Immature natural killer cell (primary cell): ENCODE results near the gene RNF214. TPM values are rescaled to one million over a fixed set of nuclear protein-coding genes. Genes with fewer than 3 reads are reported as not detected.

Experiments used
- DNase-seq, 3 donors: peaks; one replicate each; pipeline ENCODE4 v3.0.0; 2022; ENCODE audit warnings: mixed read lengths in 1 of 3
- H3K27ac Mint-ChIP-seq, 6 donors: one replicate each; pipeline ENCODE4 v1.8.0; 2020; ENCODE audit warnings: mixed read lengths in 6 of 6, mild to moderate bottlenecking in 5 of 6, inconsistent platforms in 4 of 6, moderate library complexity in 3 of 6
- H3K27me3 Mint-ChIP-seq, 3 donors: one replicate each; pipeline ENCODE4 v1.8.0; 2020 to 2021; ENCODE audit warnings: low read depth in 3 of 3, mild to moderate bottlenecking in 3 of 3, mixed read lengths in 3 of 3, moderate library complexity in 3 of 3, inconsistent platforms in 1 of 3
- H3K36me3 Mint-ChIP-seq, 3 donors: one replicate each; pipeline ENCODE4 v1.8.0; 2020; ENCODE audit warnings: mixed read lengths in 3 of 3, inconsistent platforms in 2 of 3, mild to moderate bottlenecking in 2 of 3
- H3K4me1 Mint-ChIP-seq, 2 donors: one replicate each; pipeline ENCODE4 v1.8.0; 2020; ENCODE audit warnings: inconsistent platforms in 2 of 2, mild to moderate bottlenecking in 2 of 2, mixed read lengths in 2 of 2, moderate library complexity in 1 of 2
- H3K4me3 Mint-ChIP-seq, 5 donors: one replicate each; pipeline ENCODE4 v1.8.0; 2020; ENCODE audit warnings: mild to moderate bottlenecking in 5 of 5, mixed read lengths in 5 of 5, inconsistent platforms in 3 of 5, moderate library complexity in 3 of 5
- H3K9me3 Mint-ChIP-seq, 6 donors: one replicate each; pipeline ENCODE4 v1.8.0; 2020; ENCODE audit warnings: mild to moderate bottlenecking in 6 of 6, mixed read lengths in 6 of 6, inconsistent platforms in 4 of 6, moderate library complexity in 3 of 6
- polyA plus RNA-seq, 3 donors: library from polyadenylated mRNA; unstranded; fragments of 300-500 nt; fragmentation: Illumina TruSeq; gene quantifications; one replicate each; pipeline ENCODE4 v1.2.3, GENCODE V29; 2021

Gene RNF214
- polyA plus RNA-seq, 3 donors from 2014 or later = 5.3 to 9.8 (median 8.9) TPM

DNA sequence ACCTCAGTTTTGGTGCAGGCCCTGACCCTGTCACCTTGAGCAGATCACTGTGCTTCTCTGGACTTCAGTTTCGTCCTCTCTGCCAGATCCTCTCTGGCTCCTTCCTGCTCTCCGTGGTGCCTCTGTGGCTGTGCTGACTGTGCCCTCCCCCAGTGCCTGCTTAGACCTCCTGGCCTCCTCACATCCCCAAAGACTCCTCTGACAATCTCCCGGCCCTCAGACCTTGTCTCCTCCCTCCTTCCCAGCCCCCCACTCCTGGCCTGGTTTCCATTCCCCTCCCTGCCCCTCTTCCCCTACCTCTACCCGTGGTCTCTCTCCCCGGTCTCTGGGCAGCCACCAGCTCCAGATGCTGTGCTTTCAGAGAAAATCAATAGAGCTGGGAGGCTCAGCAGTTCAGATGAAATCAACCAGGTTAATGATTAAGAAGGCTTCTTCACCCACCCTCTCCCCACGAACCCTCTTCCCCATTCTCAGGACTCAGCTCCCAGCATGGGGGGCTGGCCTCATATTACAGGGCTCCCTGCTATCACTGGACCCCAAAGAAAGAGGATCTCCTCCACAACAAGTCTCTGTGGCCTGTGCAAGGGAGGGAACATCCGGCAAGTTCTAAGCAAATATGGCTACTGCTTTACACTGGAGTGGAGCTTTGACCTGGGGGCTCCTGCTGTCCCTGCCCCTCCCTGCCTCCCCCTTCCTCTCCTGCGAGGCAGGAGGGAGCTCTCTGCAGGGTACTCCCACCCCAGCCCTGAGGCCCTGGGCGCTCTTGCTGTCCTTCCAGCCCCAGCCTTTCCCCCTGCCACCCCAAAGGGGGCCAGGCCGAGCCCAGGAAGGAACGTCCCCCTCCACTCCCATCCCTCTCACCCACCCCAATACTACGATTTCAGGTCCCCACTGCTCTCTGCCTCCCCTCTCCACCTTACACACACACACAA is 67.1 kb downstream of the RNF214 start:
- peaks cover 0 to 12% (median 3%) of the 10 kb centered on the region in 3 donors for H3K27me3 Mint-ChIP-seq
- no peak for DNase-seq
- no peak overlapping the region for H3K27ac Mint-ChIP-seq
- no peaks in the 10 kb centered on the region for H3K4me1 Mint-ChIP-seq
- no peak overlapping the region for H3K4me3 Mint-ChIP-seq
- no peaks in the 10 kb centered on the region for H3K9me3 Mint-ChIP-seq
- H3K36me3 Mint-ChIP-seq = no peaks in the 10 kb centered on the region

DNA sequence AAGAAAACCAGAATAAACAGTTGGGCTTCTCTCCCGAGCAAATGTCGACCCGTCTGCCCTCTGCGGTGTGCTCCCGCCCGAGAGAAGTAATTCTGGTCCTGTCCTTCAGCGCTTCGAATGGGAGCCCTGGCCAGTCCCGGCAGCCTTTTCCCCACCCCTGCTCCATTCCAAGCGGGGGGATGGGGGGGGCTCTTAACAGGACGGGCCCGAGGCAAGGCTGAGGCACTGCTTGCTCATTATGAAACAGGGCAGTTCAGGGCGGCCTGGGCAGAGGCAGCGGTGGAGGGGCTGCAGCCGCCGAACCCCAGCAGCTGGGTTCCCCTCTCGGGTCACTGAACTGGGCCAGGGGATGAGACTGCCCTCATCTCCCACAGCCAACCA is 67.8 kb downstream of the RNF214 start:
- H3K4me1 Mint-ChIP-seq = no peaks in the 10 kb centered on the region
- peaks cover 0 to 12% (median 3%) of the 10 kb centered on the region in 3 donors for H3K27me3 Mint-ChIP-seq
- H3K36me3 Mint-ChIP-seq = no peaks in the 10 kb centered on the region
- H3K4me3 Mint-ChIP-seq = no peak overlapping the region
- H3K27ac Mint-ChIP-seq = no peak overlapping the region
- H3K9me3 Mint-ChIP-seq = no peaks in the 10 kb centered on the region
- DNase-seq = no peak

DNA sequence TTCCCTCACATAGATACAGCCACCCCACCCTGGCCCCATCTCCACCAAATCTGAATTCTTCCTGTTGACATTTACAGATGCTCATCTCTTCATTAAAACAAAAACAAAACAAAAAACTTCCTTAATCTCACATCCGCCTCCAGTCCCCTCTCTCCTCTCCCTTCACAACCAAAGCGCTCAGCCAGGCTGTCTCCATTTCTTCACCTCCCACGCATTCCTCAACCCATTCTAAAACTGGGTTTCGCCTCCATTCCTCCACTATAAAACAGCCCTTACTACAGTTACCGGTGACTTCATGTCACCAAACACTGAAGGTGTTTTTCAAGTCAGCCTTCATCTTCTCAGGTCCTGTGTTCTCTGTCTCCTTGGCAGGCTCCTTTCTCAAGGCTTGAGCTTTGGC is 68.3 kb downstream of the RNF214 start:
- no peaks in the 10 kb centered on the region for H3K9me3 Mint-ChIP-seq
- no peak for DNase-seq
- peaks cover 0 to 12% (median 6%) of the 10 kb centered on the region in 3 donors for H3K27me3 Mint-ChIP-seq
- H3K4me1 Mint-ChIP-seq = no peaks in the 10 kb centered on the region
- H3K4me3 Mint-ChIP-seq = no peak overlapping the region
- H3K27ac Mint-ChIP-seq = peak overlapping the region in 2 of 6 donors; percentile 17 to 57
- H3K36me3 Mint-ChIP-seq = no peaks in the 10 kb centered on the region

GRCh38 chr11:117302228-117302627 is 69.8 kb downstream of the RNF214 start:
- no peaks in the 10 kb centered on the region for H3K36me3 Mint-ChIP-seq
- no peaks in the 10 kb centered on the region for H3K9me3 Mint-ChIP-seq
- H3K4me3 Mint-ChIP-seq = no peak overlapping the region
- no peaks in the 10 kb centered on the region for H3K4me1 Mint-ChIP-seq
- no peak for DNase-seq
- peaks cover 0 to 12% (median 6%) of the 10 kb centered on the region in 3 donors for H3K27me3 Mint-ChIP-seq
- no peak overlapping the region for H3K27ac Mint-ChIP-seq

- no peaks in the 10 kb centered on the region for H3K36me3 Mint-ChIP-seq
- no peak overlapping the region for H3K4me3 Mint-ChIP-seq
- no peaks in the 10 kb centered on the region for H3K4me1 Mint-ChIP-seq
- H3K27me3 Mint-ChIP-seq = peaks cover 0 to 9% (median 6%) of the 10 kb centered on the region in 3 donors
- DNase-seq = no peak
- no peaks in the 10 kb centered on the region for H3K9me3 Mint-ChIP-seq
- H3K27ac Mint-ChIP-seq = no peak overlapping the region
Observed at GRCh38 chr11:117303101-117303500, 70.6 kb downstream of the RNF214 start.

DNA sequence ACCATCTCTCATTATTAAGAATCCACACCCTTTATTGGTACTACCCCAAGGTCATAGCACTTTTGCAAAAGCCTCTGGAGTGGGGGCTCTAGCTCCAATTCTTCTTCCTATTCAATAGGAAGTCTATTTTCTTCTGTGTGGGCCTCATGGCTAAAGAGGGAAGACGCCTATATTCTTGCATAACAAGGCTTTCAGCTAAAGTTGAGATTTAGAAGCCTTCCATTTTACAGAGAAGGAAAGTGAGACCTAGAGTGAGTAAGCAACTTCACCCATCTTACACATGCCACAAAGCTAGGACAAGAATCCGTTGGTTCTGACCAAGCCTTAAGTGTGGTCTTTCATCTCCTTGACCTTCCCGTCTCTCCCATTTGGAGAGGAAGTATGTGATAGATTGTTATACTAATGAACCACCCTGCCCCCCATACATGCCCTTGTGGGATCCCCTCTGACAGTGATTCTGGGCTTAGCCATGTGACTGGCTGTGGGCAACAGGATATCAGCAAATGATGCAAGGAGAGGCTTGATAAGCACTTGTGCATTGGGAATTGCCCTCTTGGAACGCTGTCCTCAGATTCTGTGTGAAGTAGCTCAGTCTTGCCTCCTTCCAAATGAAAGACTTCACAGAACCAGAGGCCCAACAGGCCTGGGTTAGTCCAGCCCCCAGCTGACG is 71.3 kb downstream of the RNF214 start:
- no peaks in the 10 kb centered on the region for H3K9me3 Mint-ChIP-seq
- no peak for DNase-seq
- no peak overlapping the region for H3K27ac Mint-ChIP-seq
- H3K27me3 Mint-ChIP-seq = peaks cover 1 to 9% (median 6%) of the 10 kb centered on the region in 3 donors
- no peaks in the 10 kb centered on the region for H3K4me1 Mint-ChIP-seq
- H3K4me3 Mint-ChIP-seq = no peak overlapping the region
- no peaks in the 10 kb centered on the region for H3K36me3 Mint-ChIP-seq

GRCh38 chr11:117305145-117305544 is 72.7 kb downstream of the RNF214 start:
- H3K9me3 Mint-ChIP-seq = no peaks in the 10 kb centered on the region
- DNase-seq = no peak
- H3K27ac Mint-ChIP-seq = no peak overlapping the region
- no peaks in the 10 kb centered on the region for H3K4me1 Mint-ChIP-seq
- H3K4me3 Mint-ChIP-seq = no peak overlapping the region
- H3K36me3 Mint-ChIP-seq = no peaks in the 10 kb centered on the region
- peaks cover 1 to 9% (median 3%) of the 10 kb centered on the region in 3 donors for H3K27me3 Mint-ChIP-seq

DNA sequence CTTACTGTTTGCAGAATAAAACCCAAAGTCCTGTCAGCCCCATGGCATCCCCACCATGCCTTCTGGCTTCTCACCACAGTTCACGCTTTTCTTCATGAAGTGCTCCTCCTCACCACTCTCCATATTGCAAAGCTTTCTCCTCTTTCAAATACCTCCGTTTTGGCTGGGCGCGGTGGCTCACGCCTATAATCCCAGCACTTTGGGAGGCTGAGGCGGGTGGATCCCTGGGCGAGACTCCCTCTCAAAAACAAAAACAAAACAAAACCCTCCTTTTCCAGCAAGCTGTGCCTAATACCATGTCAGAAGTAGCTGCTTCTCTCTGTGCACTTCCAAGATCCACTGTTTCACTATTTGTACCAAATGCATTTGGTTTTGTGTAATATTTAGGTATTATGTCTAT is 76.8 kb downstream of the RNF214 start:
- Mint-ChIP-seq H3K36me3 (no peaks in the 10 kb centered on the region), H3K27ac (no peak overlapping the region), H3K9me3 (no peaks in the 10 kb centered on the region)

DNA sequence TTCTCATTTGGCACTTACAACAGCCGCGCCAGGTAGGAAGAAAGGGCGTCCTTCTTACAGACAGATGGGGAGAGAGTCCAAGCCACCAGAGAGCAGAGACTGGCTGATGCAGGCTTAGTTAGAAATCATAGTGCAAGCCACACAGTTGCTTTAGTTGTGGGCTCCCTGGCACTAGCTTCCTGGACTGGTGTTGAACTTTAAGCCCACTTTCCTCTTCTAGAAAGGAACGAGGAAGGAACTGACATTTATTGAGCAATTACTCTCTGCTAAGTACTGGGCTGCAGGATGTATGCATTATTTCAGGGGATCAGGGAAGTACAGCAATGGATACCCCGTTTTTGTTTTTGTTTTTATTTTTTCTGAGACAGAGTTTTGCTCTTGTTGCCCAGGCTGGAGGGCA is 80.6 kb downstream of the RNF214 start:
- peaks cover 8 to 13% of the 10 kb centered on the region in 2 donors for H3K4me1 Mint-ChIP-seq
- no peak for DNase-seq
- H3K36me3 Mint-ChIP-seq = no peaks in the 10 kb centered on the region
- H3K27ac Mint-ChIP-seq = no peak overlapping the region
- peaks cover 6 to 10% (median 7%) of the 10 kb centered on the region in 3 donors for H3K27me3 Mint-ChIP-seq
- H3K4me3 Mint-ChIP-seq = no peak overlapping the region
- H3K9me3 Mint-ChIP-seq = no peaks in the 10 kb centered on the region

More for the DNA sequence above, 76.8 kb downstream of the RNF214 start:
- H3K4me1 Mint-ChIP-seq = no peaks in the 10 kb centered on the region
- H3K4me3 Mint-ChIP-seq = no peak overlapping the region
- DNase-seq = no peak
- H3K27me3 Mint-ChIP-seq = peaks cover 1 to 7% (median 6%) of the 10 kb centered on the region in 3 donors

DNA sequence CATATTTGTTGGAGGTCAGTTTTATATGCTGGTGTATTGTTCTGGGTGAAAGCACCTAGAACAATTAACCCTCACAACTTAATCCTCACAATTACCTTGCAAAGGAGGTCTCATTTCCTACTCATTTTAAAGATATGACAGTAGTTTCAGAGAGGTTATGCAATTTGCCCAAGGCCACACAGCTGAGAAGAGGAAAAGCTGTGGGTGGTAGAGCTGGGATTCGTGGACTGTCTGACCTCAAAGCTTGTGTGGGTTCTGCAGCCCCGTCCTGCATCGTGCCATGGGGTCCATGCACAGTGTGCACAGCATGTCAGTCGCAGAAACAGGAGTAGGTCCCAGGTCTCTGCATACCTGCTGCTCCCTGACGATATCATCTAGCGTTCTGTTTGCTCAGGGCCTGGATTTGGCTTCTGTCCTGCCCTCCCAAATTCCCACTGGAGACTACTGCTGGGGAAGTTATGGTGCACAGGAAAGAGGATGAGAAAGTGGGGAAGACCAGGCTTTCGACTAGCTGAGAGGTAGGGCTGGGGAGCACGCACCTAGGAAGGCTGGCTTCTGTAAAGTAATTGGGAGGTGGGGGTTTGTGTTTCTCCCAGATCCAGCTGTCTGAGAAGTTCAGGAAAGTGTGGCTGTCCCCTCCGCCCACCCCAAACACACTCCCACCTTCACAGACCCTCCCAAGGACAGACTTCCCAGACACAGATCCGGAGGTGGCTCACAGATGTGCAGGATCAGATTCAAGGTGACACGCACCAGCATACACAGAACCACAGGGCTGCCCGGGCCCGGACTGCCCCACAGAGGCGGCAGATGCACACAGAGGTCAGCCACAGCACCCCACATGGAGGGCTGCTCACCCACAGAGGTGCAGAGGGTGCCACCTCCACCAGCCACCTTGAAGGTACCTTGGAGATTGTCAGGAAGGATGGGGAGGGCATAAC is 81.6 kb downstream of the RNF214 start:
- Mint-ChIP-seq H3K36me3 (no peaks in the 10 kb centered on the region), H3K27me3 (peaks cover 7 to 9% (median 8%) of the 10 kb centered on the region in 3 donors), H3K4me3 (peak overlapping the region in 1 of 5 donors; percentile 48), H3K4me1 (peaks cover 8 to 13% of the 10 kb centered on the region in 2 donors), H3K9me3 (no peaks in the 10 kb centered on the region), H3K27ac (no peak overlapping the region)
- DNase-seq = no peak

DNA sequence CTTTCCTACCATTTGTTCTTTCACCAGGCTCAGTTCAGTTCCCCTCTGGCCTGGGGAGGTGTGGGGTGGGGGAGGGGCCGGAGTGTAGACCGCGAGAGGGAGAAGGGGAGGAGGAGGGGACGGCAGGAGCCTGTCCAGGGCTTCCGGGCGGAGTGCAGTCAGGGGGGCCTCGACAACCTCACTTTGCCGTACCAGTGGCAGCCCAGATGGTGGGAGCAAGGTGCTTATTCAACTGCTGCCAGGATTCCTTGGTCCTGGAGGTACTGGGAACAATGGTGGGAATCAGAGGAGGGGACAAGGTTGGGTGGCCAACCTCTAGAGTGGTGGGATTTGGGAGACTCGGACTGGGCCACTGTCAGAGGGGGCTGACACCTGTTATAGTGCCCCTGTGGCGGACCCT is 82.4 kb downstream of the RNF214 start:
- Mint-ChIP-seq H3K4me3 (peak overlapping the region; percentile 21 to 66 (median 44)), H3K36me3 (no peaks in the 10 kb centered on the region), H3K27me3 (peaks cover 7 to 12% (median 8%) of the 10 kb centered on the region in 3 donors), H3K4me1 (peaks cover 8 to 13% of the 10 kb centered on the region in 2 donors), H3K9me3 (no peaks in the 10 kb centered on the region), H3K27ac (no peak overlapping the region)
- DNase-seq = no peak

- Mint-ChIP-seq H3K27ac (no peak overlapping the region), H3K36me3 (no peaks in the 10 kb centered on the region), H3K4me1 (peaks cover 8 to 13% of the 10 kb centered on the region in 2 donors), H3K4me3 (peak overlapping the region; percentile 49 to 69 (median 64)), H3K27me3 (peaks cover 7 to 12% (median 8%) of the 10 kb centered on the region in 3 donors), H3K9me3 (no peaks in the 10 kb centered on the region)
- peak; percentile 10 to 23 (median 19) for DNase-seq
Observed at GRCh38 chr11:117315285-117316196, 83.1 kb downstream of the RNF214 start.
